GM12878 (cell line): ENCODE measurements around the gene TIMM21. TPM values are rescaled to one million over a fixed set of nuclear protein-coding genes. Genes with fewer than 3 reads are reported as not detected.

Experiments
- ATAC-seq: fragments of 200-7000 bp; cut with Tn5 transposase; 3 replicates; pipeline ENCODE4 v1.9.1; 2020; ENCODE audit warnings: mild to moderate bottlenecking, moderate library complexity
- BruUV-seq: library from RNA; stranded (reverse); fragments of 400-500 nt; replicated peaks from 2 replicates; lab custom pipeline; 2021; lab: Mats Ljungman, UMichigan
- CTCF ChIA-PET: fragments of 300-600 bp; sonication (Branson Sonifier 250); formaldehyde crosslinking; extraction: SDS; loops from one replicate; lab custom pipeline; 2021; ENCODE audit warnings: inconsistent platforms; lab: Yijun Ruan, JAX
- POLR2A ChIA-PET: fragments of 350-600 bp; formaldehyde crosslinking; extraction: SDS; loops from one replicate; lab custom pipeline; 2021; ENCODE audit warnings: inconsistent platforms; lab: Charles Lee
- RAD21 ChIA-PET: fragments of 300-600 bp; sonication (Branson Sonifier 250); formaldehyde crosslinking; loops from one replicate; lab custom pipeline; 2023; ENCODE audit warnings: antibody characterized with exemption; ENCODE audit not compliant: unreplicated experiment; lab: Charles Lee
- SMC1A ChIA-PET: fragments of 300-600 bp; sonication (Branson Sonifier 250); formaldehyde crosslinking; loops from one replicate; lab custom pipeline; 2023; ENCODE audit not compliant: unreplicated experiment, uncharacterized antibody; lab: Charles Lee
- DNase-seq: peaks from one replicate; pipeline ENCODE4 v3.0.0-alpha.2; 2011; ENCODE audit warnings: low read depth, low spot score
- FAIRE-seq: peaks from 3 replicates; lab custom pipeline; 2011; peaks lifted over from hg19 to GRCh38; lab: Jason Lieb, UNC
- H2AFZ ChIP-seq: 2 replicates; pipeline ENCODE4 v1.6.0; 2011; ENCODE audit warnings: low read depth, low read length, control low read depth; ENCODE audit not compliant: control insufficient read depth
- H3K27ac ChIP-seq: 2 replicates; pipeline ENCODE4 v1.5.1; 2011; ENCODE audit warnings: control low read depth; ENCODE audit not compliant: control insufficient read depth, insufficient read depth
- H3K27me3 ChIP-seq, 2 experiments: replicated peaks in 1 of 2; 2 replicates each; pipeline versions ENCODE4 v1.6.0 to v1.6.1; 2011; ENCODE audit warnings: low read length in 1 of 2; ENCODE audit not compliant: control insufficient read depth in 2 of 2, insufficient read depth in 2 of 2
- H3K36me3 ChIP-seq, 2 experiments: 2 replicates each; pipeline ENCODE4 v1.5.1; 2011; ENCODE audit warnings: low read length in 1 of 2; ENCODE audit not compliant: control insufficient read depth in 2 of 2, insufficient read depth in 2 of 2
- H3K4me1 ChIP-seq: 2 replicates; pipeline ENCODE4 v1.6.1; 2011; ENCODE audit warnings: mild to moderate bottlenecking, low read length, moderate library complexity, mixed read lengths; ENCODE audit not compliant: control insufficient read depth, insufficient read depth
- H3K4me2 ChIP-seq: 2 replicates; pipeline ENCODE4 v1.6.0; 2011; ENCODE audit warnings: control low read depth; ENCODE audit not compliant: control insufficient read depth, insufficient read depth
- H3K4me3 ChIP-seq: fragments of 200-600 bp; sonication (generic); 2 replicates; pipeline ENCODE4 v1.5.1; 2016
- H3K79me2 ChIP-seq: 2 replicates; pipeline ENCODE4 v1.6.0; 2011; ENCODE audit warnings: low read length; ENCODE audit not compliant: control insufficient read depth, insufficient read depth
- H3K9ac ChIP-seq: 2 replicates; pipeline ENCODE4 v1.8.0; 2011; ENCODE audit warnings: low read length, control low read depth, mixed read lengths; ENCODE audit not compliant: control insufficient read depth, insufficient read depth
- H3K9me3 ChIP-seq: replicated peaks from 3 replicates; pipeline ENCODE4 v1.5.1; 2011; ENCODE audit warnings: mild to moderate bottlenecking, low read length; ENCODE audit not compliant: control insufficient read depth, insufficient read depth
- H4K20me1 ChIP-seq: 2 replicates; pipeline ENCODE4 v1.6.0; 2011; ENCODE audit not compliant: control insufficient read depth, insufficient read depth
- ASH2L ChIP-seq: fragments of 300-600, 200-600 bp; sonication (generic); IDR thresholded peaks from 2 replicates; pipeline ENCODE4 v1.6.1; 2017; ENCODE audit warnings: low read depth, mild to moderate bottlenecking, borderline replicate concordance
- CHD2 ChIP-seq: IDR thresholded peaks from 2 replicates; pipeline ENCODE4 v1.6.1; 2011; ENCODE audit warnings: low read depth, low read length, improper control_type of control experiment, borderline replicate concordance
- ETV6 ChIP-seq, 2 experiments: fragments of 450-650 bp in 1 of 2; IDR thresholded peaks in 1 of 2; conservative IDR thresholded peaks in 1 of 2; 2 replicates each; pipeline ENCODE4 v1.6.1; 2014; ENCODE audit warnings: antibody characterized with exemption in 1 of 2, borderline replicate concordance in 1 of 2, low read depth in 1 of 2, mild to moderate bottlenecking in 1 of 2, moderate library complexity in 1 of 2
- EZH2 ChIP-seq: IDR thresholded peaks from 2 replicates; pipeline ENCODE4 v1.6.1; 2012; ENCODE audit warnings: low read depth, mild to moderate bottlenecking, control low read depth, inconsistent platforms, low read length, borderline replicate concordance; ENCODE audit not compliant: control insufficient read depth
- GABPA ChIP-seq: IDR thresholded peaks from 2 replicates; pipeline ENCODE4 v1.6.1; 2014; ENCODE audit warnings: antibody characterized with exemption, low read depth, mild to moderate bottlenecking, inconsistent platforms
- HDAC2 ChIP-seq: fragments of 200-600 bp; sonication (generic); IDR thresholded peaks from 2 replicates; pipeline ENCODE4 v1.6.1; 2017
- IKZF1 ChIP-seq: fragments of 450-650 bp; conservative IDR thresholded peaks from 2 replicates; pipeline ENCODE4 v1.6.1; 2017; ENCODE audit warnings: antibody characterized with exemption, mild to moderate bottlenecking
- TCF12 ChIP-seq: IDR thresholded peaks from 2 replicates; pipeline ENCODE4 v1.6.1; 2011; ENCODE audit warnings: low read depth, mild to moderate bottlenecking, low read length
- YBX1 ChIP-seq: fragments of 450-650 bp; IDR thresholded peaks from 2 replicates; pipeline ENCODE4 v1.6.1; 2016; ENCODE audit warnings: antibody characterized with exemption
- ZNF207 ChIP-seq: fragments of 450-650 bp; IDR thresholded peaks from 2 replicates; pipeline ENCODE4 v1.6.1; 2014; ENCODE audit warnings: antibody characterized with exemption, mild to moderate bottlenecking, borderline replicate concordance
- WGBS: methylation state at CpG from one replicate; pipeline ENCODE4 v1.1.6; 2016; ENCODE audit warnings: low lambda C conversion rate; ENCODE audit not compliant: insufficient replicate concordance, insufficient coverage; ENCODE audit errors: missing lambda C conversion rate; 5-methylcytosine and 5-hydroxymethylcytosine counted together
- in situ Hi-C: fragments of 300-500 bp; cut with MboI; formaldehyde crosslinking; loops from 9 replicates; pipeline ENCODE4 v1.14.3; 2018; ENCODE audit warnings: mixed read lengths
- intact Hi-C: fragments of 100-400 bp; cut with micrococcal nuclease; formaldehyde crosslinking; loops from one replicate; pipeline ENCODE4 v1.14.2; 2022; ENCODE audit not compliant: unreplicated experiment
- polyA plus RNA-seq, 11 experiments: library from polyadenylated mRNA; depleted of rRNA in 4 of 11; unstranded in 6 of 11; stranded (reverse) in 5 of 11; fragments of >200 nt; fragmentation: Nextera tagmentation in 4 of 11; fragmentation: Illumina TruSeq in 1 of 11; extraction: Ambion mirVana in 4 of 11; extraction: Trizol in 1 of 11; gene quantifications; 1 replicate in 1 of 11; 2 replicates in 10 of 11; pipeline versions ENCODE4 v1.2.1 to v1.2.3, GENCODE V29; 2011 to 2016; ENCODE audit warnings: inconsistent platforms in 2 of 11, missing spikeins in 2 of 11, low read depth in 1 of 11
- total RNA-seq, 4 experiments: library from RNA; depleted of rRNA in 3 of 4; stranded (reverse); fragments of >200 nt in 3 of 4; fragmentation: Illumina TruSeq in 1 of 4; extraction: Trizol in 1 of 4; gene quantifications; 2 replicates each; pipeline versions ENCODE4 v1.2.1 to v1.2.3, GENCODE V29; 2013 to 2021
- TF ChIP-seq, protein P1 (sequence below): IDR thresholded peaks from 2 replicates; pipeline ENCODE4 v1.6.1; 2012; ENCODE audit warnings: low read depth, low read length, improper control_type of control experiment
- TF ChIP-seq, protein P2 (sequence below): fragments of 450-650 bp; IDR thresholded peaks from 2 replicates; pipeline ENCODE4 v1.6.1; 2018; ENCODE audit warnings: borderline replicate concordance, mild to moderate bottlenecking; ENCODE audit not compliant: partially characterized antibody

Gene TIMM21
- total and polyA plus RNA-seq, 10 of the 15 experiments (the other 5 are each of a cell fraction or from before 2014, with no cell fraction given), result 39.5 to 203 (median 83.4) TPM

- TF ChIP-seq, protein P1, sequence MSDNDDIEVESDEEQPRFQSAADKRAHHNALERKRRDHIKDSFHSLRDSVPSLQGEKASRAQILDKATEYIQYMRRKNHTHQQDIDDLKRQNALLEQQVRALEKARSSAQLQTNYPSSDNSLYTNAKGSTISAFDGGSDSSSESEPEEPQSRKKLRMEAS, result no peak
- TF ChIP-seq ASH2L (no peak), CHD2 (no peak), ETV6 (conservative IDR thresholded peaks at IDR 0.05 in 1 of 2, IDR thresholded peaks at IDR 0.05 in 1 of 2; ENCODE audit: borderline replicate concordance in 1 of 2, low read depth in 1 of 2) (no peak), YBX1 (no peak)
Observed at GRCh38 chr18:74153377-74153776, 5.1 kb downstream of the TIMM21 start (continued).

DNA sequence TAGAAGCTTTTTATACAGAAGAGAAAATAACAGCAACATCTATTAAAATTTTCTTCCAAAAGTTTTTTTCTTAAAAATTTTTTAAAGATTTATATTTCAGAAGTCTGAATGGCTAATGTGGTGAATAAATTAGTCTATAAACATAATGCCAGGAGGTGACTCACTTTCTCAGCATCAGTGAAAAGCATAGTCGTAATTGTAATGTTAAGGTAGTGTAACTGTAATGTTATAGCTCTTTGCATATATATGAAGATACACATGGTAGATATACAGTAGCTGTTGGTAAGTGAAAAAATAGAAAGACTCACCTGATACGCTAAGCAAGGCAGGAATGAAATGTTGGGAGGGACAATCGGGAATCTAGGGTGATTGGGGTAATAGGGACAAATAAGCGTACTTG lies 5.5 kb downstream of the TIMM21 start:
- TF ChIP-seq EZH2 (no peak), TCF12 (no peak), GABPA (no peak), HDAC2 (no peak), ZNF207 (no peak), IKZF1 (no peak)
- TF ChIP-seq, protein P2, sequence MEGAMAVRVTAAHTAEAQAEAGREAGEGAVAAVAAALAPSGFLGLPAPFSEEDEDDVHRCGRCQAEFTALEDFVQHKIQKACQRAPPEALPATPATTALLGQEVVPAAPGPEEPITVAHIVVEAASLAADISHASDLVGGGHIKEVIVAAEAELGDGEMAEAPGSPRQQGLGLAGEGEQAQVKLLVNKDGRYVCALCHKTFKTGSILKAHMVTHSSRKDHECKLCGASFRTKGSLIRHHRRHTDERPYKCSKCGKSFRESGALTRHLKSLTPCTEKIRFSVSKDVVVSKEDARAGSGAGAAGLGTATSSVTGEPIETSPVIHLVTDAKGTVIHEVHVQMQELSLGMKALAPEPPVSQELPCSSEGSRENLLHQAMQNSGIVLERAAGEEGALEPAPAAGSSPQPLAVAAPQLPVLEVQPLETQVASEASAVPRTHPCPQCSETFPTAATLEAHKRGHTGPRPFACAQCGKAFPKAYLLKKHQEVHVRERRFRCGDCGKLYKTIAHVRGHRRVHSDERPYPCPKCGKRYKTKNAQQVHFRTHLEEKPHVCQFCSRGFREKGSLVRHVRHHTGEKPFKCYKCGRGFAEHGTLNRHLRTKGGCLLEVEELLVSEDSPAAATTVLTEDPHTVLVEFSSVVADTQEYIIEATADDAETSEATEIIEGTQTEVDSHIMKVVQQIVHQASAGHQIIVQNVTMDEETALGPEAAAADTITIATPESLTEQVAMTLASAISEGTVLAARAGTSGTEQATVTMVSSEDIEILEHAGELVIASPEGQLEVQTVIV, result no peak
- TF ChIP-seq, all 136 proteins: peak for 0
- ChIA-PET CTCF (interaction anchor here (1.1 to 2.3 kb wide), 3 partner anchors 13 to 41 kb away, joined by 3 to 6 read pairs (median 6); no protein-coding TSS in a partner anchor), RAD21 (no interaction called here), POLR2A (no interaction called here), SMC1A (interaction anchor here (1.1 to 1.3 kb wide), 3 partner anchors 14 to 189 kb away, joined by 3 to 5 read pairs (median 4); no protein-coding TSS in a partner anchor)
- Histone ChIP-seq H3K79me2 (peaks cover 50% of the 10 kb centered on the region), H4K20me1 (no peaks in the 10 kb centered on the region), H2AFZ (no peak overlapping the region), H3K27ac (no peak overlapping the region), H3K4me1 (peaks cover 3% of the 10 kb centered on the region; the same call in 1 of the 2 replicates), H3K4me3 (no peak overlapping the region), H3K9ac (no peak overlapping the region), H3K27me3 (no peaks in the 10 kb centered on the region), H3K4me2 (no peak overlapping the region), H3K36me3 (peaks cover 3 to 9% of the 10 kb centered on the region in 2 experiments), H3K9me3 (no peaks in the 10 kb centered on the region)
- ATAC-seq (no peak), FAIRE-seq (no peak), DNase-seq (no peak)
- WGBS, result 98% methylated on average over 4 of the region's 4 CpGs
- BruUV-seq, result no TSS peak
- in situ Hi-C loops, result no loop called here
- intact Hi-C loops, result no loop called here
